Tibial nerve (tissue), 4 donors: Measurements from ENCODE around the gene SCGB2A2.

Experiments
- CTCF ChIP-seq, 5 experiments: fragments of 200-600 bp in 3 of 5; fragments of 450-650 bp in 2 of 5; sonication (generic) in 3 of 5; IDR thresholded peaks; one replicate each; pipeline ENCODE4 v1.5.1; 2016 to 2019; ENCODE audit warnings: antibody characterized with exemption in 5 of 5, mild to moderate bottlenecking in 3 of 5, moderate library complexity in 2 of 5
- EP300 ChIP-seq, 2 donors: sonication (generic); formaldehyde crosslinking; IDR thresholded peaks; one replicate each; pipeline ENCODE4 v1.6.1; 2017; ENCODE audit warnings: antibody characterized with exemption in 2 of 2, mild to moderate bottlenecking in 1 of 2
- POLR2A ChIP-seq, 2 donors: fragments of 450-650 bp; IDR thresholded peaks; one replicate each; pipeline ENCODE4 v1.6.1; 2017; ENCODE audit warnings: antibody characterized with exemption in 2 of 2, mild to moderate bottlenecking in 2 of 2, moderate library complexity in 2 of 2

- TF ChIP-seq CTCF (IDR thresholded peaks at IDR 0.05) (no peak), POLR2A (IDR thresholded peaks at IDR 0.05) (no peak), EP300 (IDR thresholded peaks at IDR 0.05) (no peak)
Measured at GRCh38 chr11:62298975-62299374, 29.0 kb downstream of the SCGB2A2 start, which contains the start of gene SCGB1D4.
